C4-2B (cell line): ENCODE results near the gene IBA57.

Source experiments
- H3K27ac ChIP-seq: fragments of 450-650 bp; 2 replicates; pipeline ENCODE4 v1.5.1; 2017
- CTCF ChIP-seq: fragments of 450-650 bp; conservative IDR thresholded peaks from 2 replicates; pipeline ENCODE4 v1.5.1; 2017; ENCODE audit warnings: mild to moderate bottlenecking
- ZFX ChIP-seq: fragments of 450-650 bp; IDR thresholded peaks from 2 replicates; pipeline ENCODE4 v1.6.1; 2017

The IBA57 gene

DNA sequence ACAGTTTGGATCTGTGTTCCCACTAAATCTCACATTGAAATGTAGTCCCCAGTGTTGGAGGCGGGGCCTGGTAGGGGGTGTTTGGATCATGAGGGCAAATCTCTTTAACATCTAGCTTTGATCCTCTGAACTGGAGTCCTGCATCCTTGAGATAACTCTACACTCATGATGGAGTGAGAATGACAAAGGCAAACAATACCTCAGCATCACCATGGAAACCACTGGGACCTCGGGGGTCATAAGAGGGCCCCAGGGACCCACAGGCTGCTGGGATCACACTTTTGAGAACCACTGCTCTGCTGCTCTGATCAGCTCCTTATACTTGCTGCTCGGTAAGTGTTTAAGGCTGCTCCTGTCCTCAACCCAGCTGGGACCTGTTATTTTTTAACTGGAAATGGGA, 28.8 kb downstream of the IBA57 start:
- TF ChIP-seq ZFX, result no peak
- TF ChIP-seq CTCF, result no peak
- no peak overlapping the region for H3K27ac ChIP-seq

- TF ChIP-seq ZFX (no peak), CTCF (no peak)
- no peak overlapping the region for H3K27ac ChIP-seq
These were observed 29.6 kb downstream of the IBA57 start for GRCh38 chr1:228194921-228195812.

GRCh38 chr1:228197555-228198147, 32.0 kb downstream of the IBA57 start:
- H3K27ac ChIP-seq, result no peak overlapping the region
- TF ChIP-seq ZFX, result no peak
- no peak for TF ChIP-seq CTCF

DNA sequence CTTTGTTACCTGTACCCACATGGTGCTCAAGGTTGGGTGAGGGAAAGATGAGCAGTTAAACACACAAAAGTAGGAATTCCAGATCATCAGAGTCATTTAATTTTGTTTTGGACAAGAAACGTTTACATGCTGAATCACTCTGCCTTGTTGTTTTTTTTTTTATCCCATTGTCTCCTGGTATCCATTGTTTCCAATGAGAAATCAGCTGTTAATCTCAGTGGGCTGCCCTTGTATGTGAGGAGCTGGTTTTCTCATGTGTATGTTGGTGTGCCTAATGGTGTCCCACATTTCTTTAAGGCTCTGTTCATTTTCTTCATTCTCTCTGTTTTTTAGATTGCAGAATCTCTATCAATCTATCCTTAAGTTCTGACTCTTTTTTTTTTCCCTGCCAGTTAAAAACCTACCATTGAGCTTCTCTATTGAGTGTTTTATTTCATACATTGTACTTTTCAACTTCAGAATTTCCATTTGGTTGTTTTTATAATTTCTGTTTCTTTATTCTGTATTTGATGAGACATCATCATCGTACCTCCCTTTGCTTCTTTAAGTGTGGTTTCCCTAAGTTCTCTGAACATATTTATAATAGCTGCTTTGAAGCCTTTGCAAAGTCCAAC, 33.5 kb downstream of the IBA57 start:
- no peak overlapping the region for H3K27ac ChIP-seq
- no peak for TF ChIP-seq ZFX
- TF ChIP-seq CTCF, result peak; percentile 4

GRCh38 chr1:228204958-228205357, 39.4 kb downstream of the IBA57 start:
- no peak for TF ChIP-seq CTCF
- H3K27ac ChIP-seq, result no peak overlapping the region

DNA sequence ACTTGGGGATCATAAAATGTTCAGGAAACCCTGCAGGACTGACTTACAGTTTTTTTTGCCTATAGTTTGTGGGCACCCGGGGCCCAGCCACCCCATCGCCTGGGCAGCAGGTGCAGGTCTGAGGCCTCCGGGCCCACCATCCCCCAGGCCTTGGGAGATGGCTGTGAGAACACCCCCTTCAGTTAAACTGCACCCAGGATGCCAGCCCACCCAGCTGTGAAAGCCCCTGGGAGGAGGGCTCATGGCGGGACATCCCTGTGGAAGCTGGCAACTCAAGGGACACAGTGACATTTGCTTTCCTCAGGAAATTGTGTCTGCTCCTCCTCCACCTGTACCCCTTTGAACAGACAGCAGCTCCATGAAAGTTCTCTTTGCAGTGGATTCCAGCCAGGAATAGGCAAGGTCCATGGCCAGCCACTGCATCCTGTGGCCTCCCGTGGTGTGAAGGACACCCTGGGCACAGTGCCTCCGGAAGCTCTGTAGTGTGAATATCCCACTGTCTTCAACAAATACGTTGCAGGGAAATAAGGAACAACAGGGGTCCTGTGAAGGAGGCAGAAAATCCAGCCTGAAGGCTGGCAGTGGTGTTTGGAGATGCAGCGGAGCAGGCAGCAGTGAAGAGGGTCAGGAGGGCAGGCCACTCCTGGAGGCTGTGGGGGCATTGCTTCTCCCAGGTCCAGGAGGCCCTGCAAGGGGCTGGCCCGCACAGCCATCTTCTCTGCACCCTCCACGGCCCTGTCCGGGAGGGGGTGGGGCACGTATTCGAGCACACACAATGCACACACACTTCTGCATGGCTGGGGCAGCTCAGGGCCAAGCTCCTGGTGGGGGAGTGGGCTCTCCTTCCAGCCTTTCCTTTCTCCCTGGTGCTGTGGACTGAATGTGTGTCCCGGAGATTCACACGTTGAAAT, 40.2 kb downstream of the IBA57 start:
- H3K27ac ChIP-seq, result no peak overlapping the region
- TF ChIP-seq CTCF (no peak), ZFX (no peak)
